CD4-positive, alpha-beta memory T cell (primary cell): ENCODE results near the gene SLC17A8. TPM values are rescaled to one million over a fixed set of nuclear protein-coding genes. Genes with fewer than 3 reads are reported as not detected.

Experiments used
- CTCF ChIA-PET: fragments of 350-600 bp; sonication (Branson Sonifier 250); formaldehyde crosslinking; loops from one replicate; lab custom pipeline; 2021; ENCODE audit warnings: inconsistent platforms; ENCODE audit not compliant: partially characterized antibody; lab: Charles Lee
- POLR2A ChIA-PET: fragments of 350-600 bp; sonication (Branson Sonifier 250); formaldehyde crosslinking; loops from one replicate; lab custom pipeline; 2021; ENCODE audit not compliant: partially characterized antibody; lab: Charles Lee
- DNase-seq, 5 donors: peaks; one replicate each; pipeline versions ENCODE4 v3.0.0 to v3.0.0-alpha.2; 2020 to 2022; ENCODE audit warnings: mixed read lengths in 1 of 5
- H3K27ac ChIP-seq: one replicate; pipeline ENCODE4 v1.7.0; 2013; ENCODE audit warnings: low read depth, low read length
- H3K27me3 ChIP-seq: 2 replicates; pipeline ENCODE4 v1.7.0; 2013; ENCODE audit warnings: mild to moderate bottlenecking, low read length, moderate library complexity; ENCODE audit not compliant: insufficient read depth
- H3K36me3 ChIP-seq: 2 replicates; pipeline ENCODE4 v1.7.0; 2013; ENCODE audit warnings: mild to moderate bottlenecking, low read length, moderate library complexity; ENCODE audit not compliant: insufficient read depth
- H3K4me1 ChIP-seq: 2 replicates; pipeline ENCODE4 v1.7.0; 2013; ENCODE audit warnings: mild to moderate bottlenecking, low read length, moderate library complexity; ENCODE audit not compliant: insufficient read depth
- H3K4me3 ChIP-seq, 2 donors: one replicate each; pipeline ENCODE4 v1.7.0; 2013; ENCODE audit warnings: low read length in 2 of 2, mild to moderate bottlenecking in 1 of 2
- H3K9me3 ChIP-seq, 2 donors: one replicate each; pipeline ENCODE4 v1.7.0; 2013; ENCODE audit warnings: low read length in 2 of 2, control low read depth in 1 of 2; ENCODE audit not compliant: control insufficient read depth in 1 of 2
- H3K27ac Mint-ChIP-seq, 7 donors: one replicate each; pipeline ENCODE4 v1.8.0; 2020 to 2021; ENCODE audit warnings: mixed read lengths in 7 of 7, mild to moderate bottlenecking in 6 of 7, inconsistent platforms in 3 of 7, moderate library complexity in 3 of 7
- H3K27me3 Mint-ChIP-seq, 2 donors: one replicate each; pipeline ENCODE4 v1.8.0; 2020 to 2021; ENCODE audit warnings: mixed read lengths in 2 of 2
- H3K36me3 Mint-ChIP-seq, 2 donors: one replicate each; pipeline ENCODE4 v1.8.0; 2020 to 2021; ENCODE audit warnings: mixed read lengths in 2 of 2, inconsistent platforms in 1 of 2, mild to moderate bottlenecking in 1 of 2
- H3K4me1 Mint-ChIP-seq, 4 donors: one replicate each; pipeline ENCODE4 v1.8.0; 2020 to 2021; ENCODE audit warnings: mixed read lengths in 4 of 4, mild to moderate bottlenecking in 1 of 4
- H3K4me3 Mint-ChIP-seq, 8 donors: one replicate each; pipeline ENCODE4 v1.8.0; 2020 to 2021; ENCODE audit warnings: mixed read lengths in 8 of 8, mild to moderate bottlenecking in 7 of 8, moderate library complexity in 6 of 8, inconsistent platforms in 3 of 8
- H3K9me3 Mint-ChIP-seq, 8 donors: one replicate each; pipeline ENCODE4 v1.8.0; 2020 to 2021; ENCODE audit warnings: mixed read lengths in 8 of 8, mild to moderate bottlenecking in 5 of 8, inconsistent platforms in 3 of 8, moderate library complexity in 1 of 8
- intact Hi-C: fragments of 100-400 bp; cut with micrococcal nuclease; formaldehyde crosslinking; loops from one replicate; pipeline ENCODE4 v1.15.1; 2023
- polyA plus RNA-seq, 2 donors: library from polyadenylated mRNA; unstranded; fragments of 300-500 nt; fragmentation: Illumina TruSeq; gene quantifications; one replicate each; pipeline ENCODE4 v1.2.3, GENCODE V29; 2021
- total RNA-seq, 2 experiments: library from RNA; stranded (reverse); gene quantifications; one replicate each; pipeline ENCODE4 v1.2.3, GENCODE V29; 2021

Gene SLC17A8
- total and polyA plus RNA-seq, 4 experiments from 2014 or later, result not detected

DNA sequence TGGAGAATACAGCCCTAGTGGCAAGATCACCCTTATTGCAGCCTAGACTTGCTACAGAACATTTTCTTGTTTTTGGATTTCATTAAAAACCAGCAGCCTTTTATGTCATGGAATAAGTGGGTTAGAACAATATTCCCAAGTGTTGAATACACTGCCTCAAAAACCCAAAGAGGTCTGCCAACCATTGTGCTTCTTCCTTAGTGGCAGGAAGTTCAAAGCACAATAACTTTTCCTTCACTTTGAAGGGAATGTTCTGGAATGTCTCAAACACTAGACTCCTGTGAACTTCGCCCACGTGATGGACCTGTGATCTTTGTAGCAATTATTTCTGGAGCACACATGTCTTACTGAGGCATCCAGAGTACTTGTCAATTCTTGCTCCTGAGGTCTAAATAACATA, 8.5 kb downstream of the SLC17A8 start:
- Histone ChIP-seq H3K9me3 (no peaks in the 10 kb centered on the region), H3K27ac (no peak overlapping the region), H3K36me3 (no peaks in the 10 kb centered on the region), H3K4me3 (no peak overlapping the region), H3K4me1 (no peaks in the 10 kb centered on the region), H3K27me3 (no peaks in the 10 kb centered on the region)
- intact Hi-C loops, result no loop called here
- H3K36me3 Mint-ChIP-seq, result no peaks in the 10 kb centered on the region
- H3K27ac Mint-ChIP-seq, result no peak overlapping the region
- CTCF ChIA-PET, result no interaction called here
- peaks cover 2 to 7% of the 10 kb centered on the region in 2 donors for H3K27me3 Mint-ChIP-seq
- H3K9me3 Mint-ChIP-seq, result peaks cover 0 to 5% (median 0%) of the 10 kb centered on the region in 8 donors
- POLR2A ChIA-PET, result no interaction called here
- H3K4me1 Mint-ChIP-seq, result no peaks in the 10 kb centered on the region
- no peak overlapping the region for H3K4me3 Mint-ChIP-seq
- DNase-seq, result no peak

DNA sequence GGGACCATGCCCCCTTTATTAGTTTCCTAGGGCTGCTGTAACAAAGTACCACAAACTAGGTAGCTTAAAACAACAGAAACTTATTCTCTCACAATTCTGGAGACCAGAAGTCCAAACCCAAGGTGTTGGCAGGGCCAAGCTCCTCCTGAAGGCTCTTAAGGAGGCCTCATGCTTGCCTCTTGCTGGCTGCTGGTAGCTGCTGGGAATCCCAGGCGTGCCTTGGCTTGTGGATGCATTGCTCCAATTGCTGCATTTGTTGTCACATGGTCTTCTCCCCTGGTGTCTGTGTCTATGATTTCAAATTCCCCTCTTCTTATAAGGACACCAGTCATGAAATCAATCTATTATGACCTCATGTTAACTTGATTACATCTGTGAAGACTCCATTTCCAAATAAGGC, 11.2 kb downstream of the SLC17A8 start:
- H3K27me3 Mint-ChIP-seq, result peaks cover 2% of the 10 kb centered on the region in 2 donors
- no peaks in the 10 kb centered on the region for H3K9me3 ChIP-seq
- H3K27me3 ChIP-seq, result no peaks in the 10 kb centered on the region
- H3K27ac ChIP-seq, result no peak overlapping the region
- ChIA-PET POLR2A (no interaction called here), CTCF (no interaction called here)
- H3K9me3 Mint-ChIP-seq, result peaks cover 0 to 5% (median 0%) of the 10 kb centered on the region in 8 donors
- no peaks in the 10 kb centered on the region for H3K4me1 ChIP-seq
- no peak for DNase-seq
- intact Hi-C loops, result no loop called here
- no peak overlapping the region for H3K27ac Mint-ChIP-seq
- H3K4me1 Mint-ChIP-seq, result no peaks in the 10 kb centered on the region
- no peaks in the 10 kb centered on the region for H3K36me3 Mint-ChIP-seq
- H3K36me3 ChIP-seq, result no peaks in the 10 kb centered on the region
- no peak overlapping the region for H3K4me3 Mint-ChIP-seq
- H3K4me3 ChIP-seq, result no peak overlapping the region

- peaks cover 1 to 4% of the 10 kb centered on the region in 2 donors for H3K27me3 Mint-ChIP-seq
- Histone ChIP-seq H3K9me3 (no peaks in the 10 kb centered on the region), H3K4me3 (no peak overlapping the region), H3K27me3 (no peaks in the 10 kb centered on the region), H3K27ac (no peak overlapping the region), H3K4me1 (no peaks in the 10 kb centered on the region), H3K36me3 (no peaks in the 10 kb centered on the region)
- ChIA-PET POLR2A (interaction anchor here (0.5 kb wide), 1 partner anchor 316 kb away, joined by 3 read pairs; no protein-coding TSS in a partner anchor), CTCF (interaction anchor here (1.0 kb wide), 1 partner anchor 136 kb away, joined by 3 read pairs; no protein-coding TSS in a partner anchor)
- no peak overlapping the region for H3K27ac Mint-ChIP-seq
- no peaks in the 10 kb centered on the region for H3K36me3 Mint-ChIP-seq
- intact Hi-C loops, result no loop called here
- no peak overlapping the region for H3K4me3 Mint-ChIP-seq
- peaks cover 0 to 5% (median 0%) of the 10 kb centered on the region in 8 donors for H3K9me3 Mint-ChIP-seq
- H3K4me1 Mint-ChIP-seq, result no peaks in the 10 kb centered on the region
- no peak for DNase-seq
Measured at GRCh38 chr12:100371146-100371545, 14.3 kb downstream of the SLC17A8 start.

GRCh38 chr12:100372853-100373640, 16.2 kb downstream of the SLC17A8 start:
- H3K9me3 ChIP-seq, result no peaks in the 10 kb centered on the region
- ChIA-PET CTCF (interaction anchor here (1.3 kb wide), 1 partner anchor 10 kb away, joined by 4 read pairs; no protein-coding TSS in a partner anchor), POLR2A (no interaction called here)
- Mint-ChIP-seq H3K27me3 (peaks cover 3 to 4% of the 10 kb centered on the region in 2 donors), H3K27ac (no peak overlapping the region), H3K36me3 (no peaks in the 10 kb centered on the region), H3K4me1 (no peaks in the 10 kb centered on the region), H3K9me3 (peaks cover 0 to 5% (median 0%) of the 10 kb centered on the region in 8 donors), H3K4me3 (no peak overlapping the region)
- H3K36me3 ChIP-seq, result no peaks in the 10 kb centered on the region
- H3K27me3 ChIP-seq, result no peaks in the 10 kb centered on the region
- DNase-seq, result no peak
- intact Hi-C loops, result no loop called here
- H3K4me3 ChIP-seq, result no peak overlapping the region
- H3K4me1 ChIP-seq, result no peaks in the 10 kb centered on the region
- H3K27ac ChIP-seq, result no peak overlapping the region

DNA sequence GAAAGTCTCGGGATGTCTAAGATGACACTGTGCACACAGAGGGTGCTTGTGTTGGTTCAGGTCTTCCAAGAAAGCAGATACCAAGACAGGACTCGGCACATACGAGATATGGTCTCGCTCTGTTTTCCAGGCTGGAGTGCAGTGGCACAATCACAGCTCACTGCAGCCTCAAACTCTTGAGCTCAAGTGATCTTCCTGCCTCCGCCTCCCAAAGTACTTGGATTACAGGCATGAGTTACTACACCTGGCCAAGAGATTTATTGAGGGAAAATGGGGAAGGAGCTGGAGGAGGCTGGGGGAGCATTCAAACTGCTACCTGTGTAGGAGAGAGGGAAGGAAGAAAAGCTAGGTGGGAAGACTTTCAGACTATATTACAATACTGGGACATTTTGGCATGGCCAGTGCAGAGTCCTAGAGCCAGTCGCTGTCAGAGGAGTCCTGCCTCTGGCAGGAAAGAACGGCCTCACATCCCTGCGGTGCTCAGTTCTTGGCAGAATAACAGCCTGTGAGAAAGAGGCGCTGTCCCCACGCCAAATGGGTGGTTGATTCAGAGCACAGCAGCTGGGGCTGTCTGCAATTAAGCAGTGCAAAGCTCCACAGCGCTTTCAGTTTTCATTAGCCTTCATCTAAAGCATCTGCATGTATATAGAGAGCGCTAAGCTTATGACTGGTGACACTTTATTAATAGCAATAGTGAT, 18.3 kb downstream of the SLC17A8 start:
- Mint-ChIP-seq H3K27ac (no peak overlapping the region), H3K9me3 (no peaks in the 10 kb centered on the region), H3K27me3 (peaks cover 3 to 4% of the 10 kb centered on the region in 2 donors), H3K36me3 (no peaks in the 10 kb centered on the region), H3K4me1 (no peaks in the 10 kb centered on the region), H3K4me3 (no peak overlapping the region)
- CTCF ChIA-PET, result interaction anchor here (1.4 kb wide), 1 partner anchor 30 kb away, joined by 4 read pairs; no protein-coding TSS in a partner anchor
- intact Hi-C loops, result no loop called here
- DNase-seq, result no peak
- H3K9me3 ChIP-seq, result no peaks in the 10 kb centered on the region
- POLR2A ChIA-PET, result no interaction called here
- no peaks in the 10 kb centered on the region for H3K4me1 ChIP-seq
- no peak overlapping the region for H3K4me3 ChIP-seq
- H3K36me3 ChIP-seq, result no peaks in the 10 kb centered on the region
- no peaks in the 10 kb centered on the region for H3K27me3 ChIP-seq
- H3K27ac ChIP-seq, result no peak overlapping the region

- DNase-seq, result no peak
- no peak overlapping the region for H3K27ac ChIP-seq
- ChIA-PET POLR2A (no interaction called here), CTCF (no interaction called here)
- no peaks in the 10 kb centered on the region for H3K9me3 Mint-ChIP-seq
- intact Hi-C loops, result no loop called here
- H3K4me3 Mint-ChIP-seq, result no peak overlapping the region
- no peaks in the 10 kb centered on the region for H3K36me3 ChIP-seq
- H3K4me1 ChIP-seq, result no peaks in the 10 kb centered on the region
- no peaks in the 10 kb centered on the region for H3K9me3 ChIP-seq
- no peaks in the 10 kb centered on the region for H3K36me3 Mint-ChIP-seq
- no peaks in the 10 kb centered on the region for H3K27me3 ChIP-seq
- H3K27ac Mint-ChIP-seq, result no peak overlapping the region
- no peak overlapping the region for H3K4me3 ChIP-seq
- H3K4me1 Mint-ChIP-seq, result no peaks in the 10 kb centered on the region
- H3K27me3 Mint-ChIP-seq, result peaks cover 3 to 4% of the 10 kb centered on the region in 2 donors
Measured at GRCh38 chr12:100376161-100376560, 19.3 kb downstream of the SLC17A8 start.

DNA sequence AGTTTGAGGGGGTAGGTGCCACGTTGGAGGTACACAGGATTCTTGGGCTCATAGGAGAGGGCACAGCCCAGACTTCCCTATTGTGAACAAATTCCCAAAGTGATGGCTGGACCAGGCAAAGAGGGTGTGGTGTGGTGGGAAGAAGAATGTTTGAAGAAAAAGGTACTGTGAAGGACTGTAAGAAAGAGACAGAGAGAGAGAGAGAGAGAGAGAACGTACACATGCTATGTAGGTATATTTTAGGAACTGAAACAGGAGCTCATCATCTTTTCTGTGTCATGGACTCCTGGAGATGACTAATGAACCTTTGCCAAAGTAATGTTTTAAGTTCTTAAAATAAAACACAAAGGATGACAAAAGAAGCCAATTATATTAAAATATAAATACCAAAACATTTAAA, 24.5 kb downstream of the SLC17A8 start:
- H3K9me3 Mint-ChIP-seq, result no peaks in the 10 kb centered on the region
- H3K27me3 ChIP-seq, result no peaks in the 10 kb centered on the region
- POLR2A ChIA-PET, result no interaction called here
- H3K27ac Mint-ChIP-seq, result no peak overlapping the region
- H3K4me3 ChIP-seq, result no peak overlapping the region
- H3K27me3 Mint-ChIP-seq, result peaks cover 0 to 1% of the 10 kb centered on the region in 2 donors
- H3K36me3 Mint-ChIP-seq, result no peaks in the 10 kb centered on the region
- no peaks in the 10 kb centered on the region for H3K4me1 Mint-ChIP-seq
- no peak overlapping the region for H3K4me3 Mint-ChIP-seq
- CTCF ChIA-PET, result no interaction called here
- H3K9me3 ChIP-seq, result no peaks in the 10 kb centered on the region
- no peaks in the 10 kb centered on the region for H3K36me3 ChIP-seq
- intact Hi-C loops, result no loop called here
- DNase-seq, result no peak
- H3K4me1 ChIP-seq, result no peaks in the 10 kb centered on the region
- H3K27ac ChIP-seq, result no peak overlapping the region
